HepG2 (cell line): ENCODE data around the gene ARAP1. TPM values are rescaled to one million over a fixed set of nuclear protein-coding genes. Genes with fewer than 3 reads are reported as not detected.

Experiments
- AKAP8 ChIP-seq: sonication (generic); formaldehyde crosslinking; IDR thresholded peaks from 2 replicates; pipeline ENCODE4 v1.5.1; 2020; ENCODE audit warnings: mild to moderate bottlenecking, missing genetic modification reagents
- DNMT3B ChIP-seq: conservative IDR thresholded peaks from 2 replicates; pipeline ENCODE4 v1.6.1; 2016; ENCODE audit warnings: missing biosample characterization, control low read depth
- ERF ChIP-seq: IDR thresholded peaks from 2 replicates; pipeline ENCODE4 v1.6.1; 2018; ENCODE audit warnings: missing biosample characterization, missing genetic modification reagents
- HHEX ChIP-seq: IDR thresholded peaks from 2 replicates; pipeline ENCODE4 v1.6.1; 2016; ENCODE audit warnings: control low read depth
- KAT8 ChIP-seq: IDR thresholded peaks from 2 replicates; pipeline ENCODE4 v1.6.1; 2016; ENCODE audit warnings: missing genetic modification reagents, missing compliant biosample characterization
- MIER3 ChIP-seq: IDR thresholded peaks from 2 replicates; pipeline ENCODE4 v1.6.1; 2016; ENCODE audit warnings: missing compliant biosample characterization, borderline replicate concordance
- RXRA ChIP-seq: sonication (generic); formaldehyde crosslinking; IDR thresholded peaks from 2 replicates; pipeline ENCODE4 v1.5.1; 2020; ENCODE audit warnings: missing genetic modification reagents
- RXRB ChIP-seq: IDR thresholded peaks from 2 replicates; pipeline ENCODE4 v1.6.1; 2016; ENCODE audit warnings: borderline replicate concordance, missing genetic modification reagents, missing compliant biosample characterization
- SAP130 ChIP-seq: IDR thresholded peaks from 2 replicates; pipeline ENCODE4 v1.6.1; 2016; ENCODE audit warnings: low read depth
- TFDP1 ChIP-seq: IDR thresholded peaks from 2 replicates; pipeline ENCODE4 v1.6.1; 2016; ENCODE audit warnings: missing compliant biosample characterization, missing genetic modification reagents, borderline replicate concordance
- ZNF264 ChIP-seq: sonication (generic); formaldehyde crosslinking; IDR thresholded peaks from 2 replicates; pipeline ENCODE4 v1.4.0; 2020; ENCODE audit warnings: missing genetic modification reagents
- ZNF501 ChIP-seq: sonication (generic); formaldehyde crosslinking; IDR thresholded peaks from 2 replicates; pipeline ENCODE4 v1.5.1; 2020; ENCODE audit warnings: mild to moderate bottlenecking, moderate library complexity, missing genetic modification reagents
- ZNF724P ChIP-seq: sonication (generic); formaldehyde crosslinking; IDR thresholded peaks from 2 replicates; pipeline ENCODE4 v1.8.0; 2022; ENCODE audit warnings: missing genetic modification reagents, borderline replicate concordance
- ZNF776 ChIP-seq: sonication (generic); formaldehyde crosslinking; IDR thresholded peaks from 2 replicates; pipeline ENCODE4 v1.4.0; 2020; ENCODE audit warnings: mild to moderate bottlenecking, missing genetic modification reagents
- ZSCAN29 ChIP-seq: sonication (generic); formaldehyde crosslinking; conservative IDR thresholded peaks from 2 replicates; pipeline ENCODE4 v1.4.0; 2020; ENCODE audit warnings: mild to moderate bottlenecking, missing genetic modification reagents
- polyA plus RNA-seq, 8 experiments: library from polyadenylated mRNA; depleted of rRNA in 3 of 8; stranded (reverse) in 7 of 8; unstranded in 1 of 8; fragments of >200 nt; fragmentation: Illumina TruSeq in 4 of 8; extraction: Trizol in 4 of 8; gene quantifications; 2 replicates each; pipeline versions ENCODE4 v1.2.1 to v1.2.3, GENCODE V29; 2011 to 2016; ENCODE audit warnings: low read depth in 4 of 8, missing spikeins in 1 of 8, mixed read lengths in 1 of 8; ENCODE audit not compliant: insufficient read depth in 1 of 8
- total RNA-seq, 5 experiments: library from RNA; depleted of rRNA; stranded (reverse); fragments of >200 nt; fragmentation: Illumina TruSeq; extraction: Trizol; gene quantifications; 2 replicates each; pipeline ENCODE4 v1.2.3, GENCODE V29; 2016; ENCODE audit warnings: low read depth in 1 of 5
- TF ChIP-seq, protein P1 (sequence below): sonication (generic); formaldehyde crosslinking; IDR thresholded peaks from 2 replicates; pipeline ENCODE4 v1.4.0; 2020; ENCODE audit warnings: mild to moderate bottlenecking, missing genetic modification reagents
- TF ChIP-seq, protein P2 (sequence below): sonication (generic); formaldehyde crosslinking; IDR thresholded peaks from 2 replicates; pipeline ENCODE4 v1.5.1; 2020; ENCODE audit warnings: missing genetic modification reagents, mild to moderate bottlenecking, borderline replicate concordance
- TF ChIP-seq, protein P3 (sequence below): sonication (generic); formaldehyde crosslinking; IDR thresholded peaks from 2 replicates; pipeline ENCODE4 v1.5.0; 2020; ENCODE audit warnings: mild to moderate bottlenecking, missing genetic modification reagents
- TF ChIP-seq, protein P4 (sequence below): sonication (generic); formaldehyde crosslinking; IDR thresholded peaks from 2 replicates; pipeline ENCODE4 v1.8.1; 2022; ENCODE audit warnings: low read depth, mild to moderate bottlenecking, missing genetic modification reagents

ARAP1 gene
- total and polyA plus RNA-seq, 2 of the 13 experiments (the other 11 are each of a cell fraction or from before 2014, with no cell fraction given), result 43.2 to 55.5 TPM

DNA sequence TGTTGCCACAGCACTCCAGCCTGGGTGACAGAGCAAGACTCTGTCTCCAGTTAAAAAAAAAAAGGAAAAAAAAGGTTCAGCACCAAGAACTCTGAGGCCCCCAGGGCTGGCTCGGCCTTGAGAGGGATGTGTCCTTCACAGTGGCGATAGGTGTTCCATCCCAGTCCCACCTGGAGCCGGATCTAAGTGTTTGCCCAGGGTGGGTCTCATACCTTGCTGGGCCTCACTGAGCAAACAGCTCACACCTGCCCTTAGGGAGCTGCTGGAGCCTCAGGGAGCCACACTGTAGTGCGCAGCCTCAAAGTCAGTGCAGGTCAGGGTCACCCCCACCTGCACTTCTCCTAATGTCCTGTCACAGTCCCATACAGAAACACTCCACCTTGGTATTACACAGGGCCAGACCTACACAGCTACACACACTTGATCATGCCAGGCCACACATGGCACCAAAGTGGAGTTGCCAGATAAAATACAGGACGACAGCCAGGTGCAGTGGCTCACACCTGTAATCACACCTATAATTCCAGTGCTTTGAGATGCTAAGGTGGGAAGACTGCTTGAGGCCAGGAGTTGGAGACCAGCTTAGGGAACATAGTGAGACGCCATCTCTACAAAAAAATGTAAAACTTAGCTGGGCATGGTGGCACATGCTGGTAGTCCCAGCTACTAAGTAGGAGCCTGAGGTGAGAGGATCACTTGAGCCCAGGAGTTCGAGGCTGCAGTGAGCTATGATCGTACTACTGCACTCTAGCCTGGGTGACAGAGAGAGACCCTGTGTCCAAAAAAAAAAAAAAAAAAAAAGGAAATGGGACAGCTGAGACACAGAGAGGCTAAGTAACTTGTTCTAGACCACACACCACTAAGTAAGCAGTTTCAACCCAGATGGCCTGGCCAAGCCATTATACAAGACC is 34.4 kb upstream of the ARAP1 start (continued):
- TF ChIP-seq SAP130 (CRISPR knock-in tag) (peak; percentile 64), RXRB (peak; percentile 66; the same call in 1 of the 2 replicates), TFDP1 (CRISPR knock-in tag) (peak; percentile 21; the same call in 1 of the 2 replicates), DNMT3B (no peak), HHEX (no peak), RXRA (CRISPR knock-in tag) (peak; percentile 82; the same call in 1 of the 2 replicates), ZNF776 (CRISPR knock-in tag) (no peak), AKAP8 (CRISPR knock-in tag) (peak; percentile 32; the same call in 1 of the 2 replicates), ZNF264 (CRISPR knock-in tag) (no peak), ZNF724P (CRISPR knock-in tag) (no peak), MIER3 (CRISPR knock-in tag) (peak; percentile 26; the same call in 1 of the 2 replicates), ERF (CRISPR knock-in tag) (0 out of 2 replicates have a peak, but pooled peaks have one; percentile 21), ZSCAN29 (CRISPR knock-in tag) (no peak), ZNF501 (peak; percentile 51; the same call in 1 of the 2 replicates), KAT8 (0 out of 2 replicates have a peak, but pooled peaks have one; percentile 47)
- TF ChIP-seq, protein P1, sequence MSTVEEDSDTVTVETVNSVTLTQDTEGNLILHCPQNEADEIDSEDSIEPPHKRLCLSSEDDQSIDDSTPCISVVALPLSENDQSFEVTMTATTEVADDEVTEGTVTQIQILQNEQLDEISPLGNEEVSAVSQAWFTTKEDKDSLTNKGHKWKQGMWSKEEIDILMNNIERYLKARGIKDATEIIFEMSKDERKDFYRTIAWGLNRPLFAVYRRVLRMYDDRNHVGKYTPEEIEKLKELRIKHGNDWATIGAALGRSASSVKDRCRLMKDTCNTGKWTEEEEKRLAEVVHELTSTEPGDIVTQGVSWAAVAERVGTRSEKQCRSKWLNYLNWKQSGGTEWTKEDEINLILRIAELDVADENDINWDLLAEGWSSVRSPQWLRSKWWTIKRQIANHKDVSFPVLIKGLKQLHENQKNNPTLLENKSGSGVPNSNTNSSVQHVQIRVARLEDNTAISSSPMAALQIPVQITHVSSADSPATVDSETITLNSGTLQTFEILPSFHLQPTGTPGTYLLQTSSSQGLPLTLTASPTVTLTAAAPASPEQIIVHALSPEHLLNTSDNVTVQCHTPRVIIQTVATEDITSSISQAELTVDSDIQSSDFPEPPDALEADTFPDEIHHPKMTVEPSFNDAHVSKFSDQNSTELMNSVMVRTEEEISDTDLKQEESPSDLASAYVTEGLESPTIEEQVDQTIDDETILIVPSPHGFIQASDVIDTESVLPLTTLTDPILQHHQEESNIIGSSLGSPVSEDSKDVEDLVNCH (CRISPR knock-in tag), result no peak
- TF ChIP-seq, protein P2, sequence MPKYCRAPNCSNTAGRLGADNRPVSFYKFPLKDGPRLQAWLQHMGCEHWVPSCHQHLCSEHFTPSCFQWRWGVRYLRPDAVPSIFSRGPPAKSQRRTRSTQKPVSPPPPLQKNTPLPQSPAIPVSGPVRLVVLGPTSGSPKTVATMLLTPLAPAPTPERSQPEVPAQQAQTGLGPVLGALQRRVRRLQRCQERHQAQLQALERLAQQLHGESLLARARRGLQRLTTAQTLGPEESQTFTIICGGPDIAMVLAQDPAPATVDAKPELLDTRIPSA (CRISPR knock-in tag), result no peak
- TF ChIP-seq, protein P3, sequence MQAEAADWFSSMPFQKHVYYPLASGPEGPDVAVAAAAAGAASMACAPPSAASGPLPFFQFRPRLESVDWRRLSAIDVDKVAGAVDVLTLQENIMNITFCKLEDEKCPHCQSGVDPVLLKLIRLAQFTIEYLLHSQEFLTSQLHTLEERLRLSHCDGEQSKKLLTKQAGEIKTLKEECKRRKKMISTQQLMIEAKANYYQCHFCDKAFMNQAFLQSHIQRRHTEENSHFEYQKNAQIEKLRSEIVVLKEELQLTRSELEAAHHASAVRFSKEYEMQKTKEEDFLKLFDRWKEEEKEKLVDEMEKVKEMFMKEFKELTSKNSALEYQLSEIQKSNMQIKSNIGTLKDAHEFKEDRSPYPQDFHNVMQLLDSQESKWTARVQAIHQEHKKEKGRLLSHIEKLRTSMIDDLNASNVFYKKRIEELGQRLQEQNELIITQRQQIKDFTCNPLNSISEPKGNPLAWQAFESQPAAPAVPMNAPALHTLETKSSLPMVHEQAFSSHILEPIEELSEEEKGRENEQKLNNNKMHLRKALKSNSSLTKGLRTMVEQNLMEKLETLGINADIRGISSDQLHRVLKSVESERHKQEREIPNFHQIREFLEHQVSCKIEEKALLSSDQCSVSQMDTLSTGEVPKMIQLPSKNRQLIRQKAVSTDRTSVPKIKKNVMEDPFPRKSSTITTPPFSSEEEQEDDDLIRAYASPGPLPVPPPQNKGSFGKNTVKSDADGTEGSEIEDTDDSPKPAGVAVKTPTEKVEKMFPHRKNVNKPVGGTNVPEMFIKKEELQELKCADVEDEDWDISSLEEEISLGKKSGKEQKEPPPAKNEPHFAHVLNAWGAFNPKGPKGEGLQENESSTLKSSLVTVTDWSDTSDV (CRISPR knock-in tag), result 0 out of 2 replicates have a peak, but pooled peaks have one; percentile 42
- TF ChIP-seq, protein P4, sequence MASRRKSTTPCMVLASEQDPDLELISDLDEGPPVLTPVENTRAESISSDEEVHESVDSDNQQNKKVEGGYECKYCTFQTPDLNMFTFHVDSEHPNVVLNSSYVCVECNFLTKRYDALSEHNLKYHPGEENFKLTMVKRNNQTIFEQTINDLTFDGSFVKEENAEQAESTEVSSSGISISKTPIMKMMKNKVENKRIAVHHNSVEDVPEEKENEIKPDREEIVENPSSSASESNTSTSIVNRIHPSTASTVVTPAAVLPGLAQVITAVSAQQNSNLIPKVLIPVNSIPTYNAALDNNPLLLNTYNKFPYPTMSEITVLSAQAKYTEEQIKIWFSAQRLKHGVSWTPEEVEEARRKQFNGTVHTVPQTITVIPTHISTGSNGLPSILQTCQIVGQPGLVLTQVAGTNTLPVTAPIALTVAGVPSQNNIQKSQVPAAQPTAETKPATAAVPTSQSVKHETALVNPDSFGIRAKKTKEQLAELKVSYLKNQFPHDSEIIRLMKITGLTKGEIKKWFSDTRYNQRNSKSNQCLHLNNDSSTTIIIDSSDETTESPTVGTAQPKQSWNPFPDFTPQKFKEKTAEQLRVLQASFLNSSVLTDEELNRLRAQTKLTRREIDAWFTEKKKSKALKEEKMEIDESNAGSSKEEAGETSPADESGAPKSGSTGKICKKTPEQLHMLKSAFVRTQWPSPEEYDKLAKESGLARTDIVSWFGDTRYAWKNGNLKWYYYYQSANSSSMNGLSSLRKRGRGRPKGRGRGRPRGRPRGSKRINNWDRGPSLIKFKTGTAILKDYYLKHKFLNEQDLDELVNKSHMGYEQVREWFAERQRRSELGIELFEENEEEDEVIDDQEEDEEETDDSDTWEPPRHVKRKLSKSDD (CRISPR knock-in tag), result 0 out of 2 replicates have a peak, but pooled peaks have one; percentile 65
